Medulla oblongata (tissue), 1 donor: ENCODE data around the gene CCSAP.
A peak's percentile ranks its signal among the peaks of the same experiment; 100 is the strongest.

Experiments used
- DNase-seq: peaks from one replicate; pipeline ENCODE4 v3.0.0-alpha.2; 2015; ENCODE audit errors: extremely low spot score

The CCSAP gene

DNA sequence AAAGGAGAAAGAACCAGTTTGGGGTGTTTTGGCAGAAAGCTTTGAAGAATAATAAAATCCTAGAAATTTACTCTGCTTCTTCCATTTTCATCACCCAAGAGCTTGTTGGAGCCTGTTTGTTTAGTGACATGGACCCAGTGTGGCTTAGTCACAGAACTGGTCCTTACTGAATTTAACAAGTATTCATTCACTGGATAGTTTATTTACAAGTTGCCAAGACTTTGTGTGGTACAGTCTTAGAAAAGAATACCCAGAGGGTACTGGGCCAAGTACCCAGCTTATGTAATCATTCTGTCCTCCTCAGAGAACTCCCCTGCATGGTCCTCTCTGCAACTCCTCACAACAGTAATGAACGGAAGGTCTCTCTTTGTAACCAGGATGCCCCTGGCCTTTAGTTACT is 55.6 kb downstream of the CCSAP start:
- peak; percentile 55 for DNase-seq

DNA sequence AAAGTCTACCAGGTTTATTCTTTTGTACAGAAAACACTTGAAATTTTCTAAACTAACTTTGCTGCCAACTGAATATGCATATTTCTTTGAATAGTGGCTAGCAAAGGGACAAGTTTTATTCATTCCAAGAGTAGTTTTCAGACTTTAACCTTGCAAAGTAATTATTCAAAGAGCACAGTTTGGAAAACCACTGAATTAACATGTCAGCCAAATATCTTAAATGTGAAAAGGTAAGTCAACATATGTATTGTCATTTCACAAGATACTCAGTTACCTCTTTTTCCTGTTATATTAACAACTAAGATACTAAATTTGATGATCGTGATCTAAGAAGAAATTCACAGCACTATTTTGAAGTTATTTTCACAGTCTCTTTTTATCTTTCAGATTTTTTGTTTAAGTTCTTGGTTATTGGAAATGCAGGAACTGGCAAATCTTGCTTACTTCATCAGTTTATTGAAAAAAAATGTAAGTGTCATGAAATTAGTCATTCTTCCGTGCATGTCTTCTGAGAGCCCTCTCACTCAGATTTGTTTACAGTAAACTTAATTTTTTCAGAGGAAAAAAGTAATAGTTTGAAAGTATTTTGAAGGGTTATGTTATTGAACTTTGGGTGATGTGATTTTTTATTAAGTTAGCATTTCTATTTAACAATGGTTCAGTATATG is 56.6 kb downstream of the CCSAP start:
- DNase-seq: no peak

DNA sequence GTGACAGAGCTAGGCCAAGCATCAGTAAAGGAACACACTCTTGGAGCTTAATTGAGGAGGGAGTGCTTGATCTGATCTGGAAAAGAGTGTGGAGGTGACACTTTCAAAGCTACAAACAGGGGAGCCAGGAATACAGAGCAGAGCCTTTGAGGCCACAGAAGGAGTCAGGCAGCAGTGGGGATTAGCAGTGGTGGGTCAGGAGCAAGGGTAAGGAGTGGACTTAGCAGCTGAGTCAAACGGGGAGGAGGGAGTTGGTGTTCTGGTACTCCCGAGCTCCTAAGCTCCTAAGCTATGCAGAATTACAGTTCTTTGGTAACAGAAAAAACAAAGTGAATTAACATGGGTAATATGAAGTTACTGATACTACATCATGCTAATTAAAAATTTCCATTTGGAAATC is 57.4 kb downstream of the CCSAP start:
- no peak for DNase-seq

DNA sequence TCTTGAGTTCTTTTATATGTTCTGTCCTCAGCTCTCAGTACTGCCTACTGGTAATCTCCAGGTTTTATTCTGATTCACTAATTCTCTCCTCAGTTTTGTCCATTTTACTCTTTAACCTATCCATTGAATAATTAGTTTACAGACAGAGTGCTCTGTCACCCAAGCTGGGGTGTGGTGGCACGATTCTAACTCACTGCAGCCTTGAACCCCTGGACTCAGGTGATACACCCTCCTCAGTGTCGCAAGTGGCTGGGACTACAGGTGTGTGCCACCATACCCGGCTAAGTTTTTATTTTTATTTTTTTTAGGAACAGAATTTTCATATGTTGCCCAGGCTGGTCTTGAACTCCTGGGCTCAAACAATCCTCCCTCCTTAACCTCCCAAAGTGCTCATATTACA is 58.0 kb downstream of the CCSAP start:
- DNase-seq: no peak

DNA sequence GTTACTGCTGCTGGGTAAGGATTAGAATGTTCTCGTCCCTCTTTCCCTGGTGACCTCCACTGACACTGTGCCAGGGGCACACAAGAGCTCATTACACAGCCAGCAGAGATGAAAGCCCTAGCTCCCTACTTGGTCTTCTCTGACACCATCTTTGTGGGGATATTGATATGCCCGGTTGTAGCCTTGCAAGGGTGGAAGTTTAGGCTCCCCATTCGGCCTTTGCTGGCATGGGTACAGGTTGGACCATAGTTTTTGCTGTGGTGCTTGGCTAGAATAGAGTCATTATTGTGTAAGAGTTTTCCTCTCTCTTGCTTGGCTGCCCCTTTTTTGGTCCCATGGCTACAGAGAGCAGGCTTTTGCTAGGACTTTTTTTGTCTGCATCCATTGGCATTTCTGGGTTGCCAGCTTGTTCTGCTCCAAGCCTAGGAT is 59.6 kb downstream of the CCSAP start:
- DNase-seq: peak; percentile 74

DNA sequence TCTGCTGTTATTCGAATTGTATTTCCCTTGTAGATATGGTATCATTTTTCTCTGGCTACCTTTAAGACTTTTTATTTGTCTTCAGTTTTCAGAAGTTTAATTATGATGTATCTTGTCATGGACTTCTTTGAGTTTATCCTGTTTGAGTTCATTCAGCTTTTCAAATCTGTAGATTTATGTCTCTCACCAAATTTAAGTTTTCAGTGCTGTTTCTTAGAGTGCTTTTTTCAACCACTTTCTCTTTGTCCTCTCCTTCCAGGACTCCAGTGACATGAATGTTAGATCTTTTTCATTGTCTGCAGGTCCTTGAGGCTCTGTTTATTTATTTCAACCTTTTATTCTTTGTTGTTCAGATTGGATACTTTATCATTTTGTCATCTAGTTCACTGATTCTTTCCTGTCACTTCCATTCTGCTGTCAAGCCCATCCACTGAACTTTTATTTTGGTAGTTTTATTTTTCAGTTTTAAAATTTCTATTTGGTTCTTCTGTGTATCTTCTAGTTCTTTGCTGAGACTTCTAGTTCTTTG is 60.5 kb downstream of the CCSAP start:
- no peak for DNase-seq

DNA sequence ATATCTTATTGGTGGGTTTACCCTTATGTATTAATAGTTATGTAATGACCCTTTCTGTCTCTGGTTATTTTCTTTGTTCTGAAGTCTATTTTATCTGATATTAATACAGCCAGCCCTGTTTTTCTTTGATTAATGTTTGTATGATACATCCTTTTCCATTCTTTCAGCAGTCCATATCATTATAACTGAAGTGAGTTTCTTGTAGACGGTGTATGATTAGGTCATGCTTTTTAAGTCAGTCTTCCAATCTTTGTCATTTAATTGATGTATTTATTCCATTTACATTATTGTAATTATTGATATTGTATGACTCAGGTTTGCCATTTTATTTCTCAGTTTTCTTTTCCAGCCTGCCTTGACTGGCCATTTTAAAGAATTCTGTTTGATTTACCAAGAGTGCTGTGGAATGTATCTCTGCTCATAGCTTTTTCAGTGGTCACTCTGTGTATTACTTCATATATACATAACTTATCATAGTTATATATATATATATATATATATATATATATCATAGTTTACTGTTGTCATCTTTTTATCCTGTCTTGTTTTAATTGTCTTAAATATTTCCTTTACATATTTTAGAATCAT is 61.4 kb downstream of the CCSAP start:
- no peak for DNase-seq

DNA sequence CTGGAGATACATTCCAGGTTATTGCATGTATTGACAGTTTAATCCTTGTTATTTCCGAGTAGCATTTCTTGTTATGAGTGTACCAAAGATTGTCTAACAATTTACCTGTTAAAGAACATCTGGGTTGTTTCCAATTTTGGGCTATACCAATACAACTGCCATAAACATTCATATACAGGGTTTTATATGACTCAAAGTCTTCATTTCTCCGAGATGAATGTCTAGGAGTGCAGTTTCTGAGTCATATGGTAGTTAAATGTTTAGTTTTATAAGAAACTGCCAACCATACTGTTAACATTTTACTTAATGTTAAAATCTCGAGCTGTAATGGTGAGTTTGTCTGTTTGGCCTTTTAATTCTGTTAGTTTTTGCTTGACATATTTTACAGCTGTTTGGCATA is 61.9 kb downstream of the CCSAP start:
- no peak for DNase-seq

DNA sequence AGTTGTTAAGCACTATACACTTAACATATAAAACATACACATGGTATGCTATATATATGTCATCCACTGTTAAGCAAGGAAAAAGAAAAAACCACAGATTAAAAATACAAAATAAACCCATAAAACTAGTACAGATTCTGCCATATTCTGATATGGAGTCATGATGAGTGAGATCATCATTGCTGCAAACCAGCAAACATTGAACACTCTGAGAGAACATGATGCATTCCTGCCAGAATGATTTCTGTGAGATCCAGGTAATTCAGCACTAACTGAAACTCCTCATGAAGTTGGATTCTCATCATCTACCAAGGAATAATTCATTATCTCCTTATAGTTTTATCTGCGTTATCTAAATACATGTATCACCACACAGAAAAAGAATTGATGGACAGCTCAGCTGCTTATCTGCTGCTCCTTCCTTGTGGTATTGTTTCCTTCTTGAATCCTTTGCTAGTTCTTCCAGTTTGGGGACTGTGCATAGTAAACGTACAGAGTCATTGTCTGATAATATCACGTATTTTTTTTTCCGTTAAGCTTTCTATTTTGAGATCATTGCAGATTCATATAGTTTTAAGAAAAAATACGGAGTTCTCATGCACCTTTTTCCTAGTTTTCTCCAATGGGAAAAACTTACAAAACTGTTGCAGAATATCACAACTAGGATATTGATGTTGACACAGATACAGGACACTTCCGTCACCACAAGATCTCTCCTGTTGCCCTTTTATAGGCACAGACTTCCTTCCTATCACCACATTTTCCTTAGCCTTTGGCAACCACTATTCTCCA is 62.6 kb downstream of the CCSAP start:
- DNase-seq: no peak

DNA sequence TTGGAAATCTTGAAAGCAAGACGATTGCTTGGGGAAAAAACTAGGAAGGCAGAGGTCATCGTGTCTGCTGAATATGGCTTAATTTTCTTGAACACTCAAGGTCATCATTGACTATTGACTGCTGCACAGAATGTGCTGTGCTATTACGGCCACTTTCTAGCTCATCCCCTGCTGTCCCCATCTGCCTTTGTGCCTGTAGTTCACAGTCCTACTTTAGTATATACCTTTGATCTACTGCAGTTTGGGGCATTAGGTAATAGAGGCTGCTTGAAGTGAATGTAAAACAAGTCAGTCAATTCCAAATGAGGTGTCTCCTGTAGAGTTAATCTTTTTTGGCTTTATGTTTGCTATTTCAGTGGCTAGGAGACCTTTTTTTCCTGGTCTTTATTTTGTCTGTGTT is 63.6 kb downstream of the CCSAP start:
- no peak for DNase-seq

DNA sequence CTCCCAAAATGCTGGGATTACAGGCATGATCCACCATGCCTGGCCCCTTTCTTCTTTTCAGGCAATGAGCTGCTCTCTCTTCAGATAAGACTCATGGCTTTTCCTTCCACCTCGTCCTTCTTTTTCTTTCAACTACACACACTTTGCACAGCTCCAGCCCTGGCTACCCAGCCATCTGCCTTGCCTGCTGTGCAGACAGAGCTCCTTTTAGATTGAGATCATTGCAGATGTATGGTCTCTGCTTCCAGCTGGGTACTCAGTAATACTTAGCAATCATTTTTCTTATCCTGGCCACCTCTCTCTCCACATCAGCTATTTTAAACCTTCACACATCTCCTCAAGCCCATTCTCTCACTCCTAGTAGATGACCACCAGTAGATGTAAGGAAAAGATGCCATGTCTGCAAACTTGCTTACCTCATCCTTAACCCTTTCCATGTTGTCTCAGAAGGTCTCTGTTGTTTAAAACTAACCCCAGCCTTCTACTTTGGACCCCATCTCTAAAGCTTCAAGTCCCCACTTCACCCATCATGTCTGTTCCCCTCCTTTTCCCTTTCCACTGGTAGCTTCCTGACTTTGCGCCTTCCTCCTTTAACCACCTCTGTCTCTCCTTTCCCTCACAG is 64.6 kb downstream of the CCSAP start:
- DNase-seq: no peak

DNA sequence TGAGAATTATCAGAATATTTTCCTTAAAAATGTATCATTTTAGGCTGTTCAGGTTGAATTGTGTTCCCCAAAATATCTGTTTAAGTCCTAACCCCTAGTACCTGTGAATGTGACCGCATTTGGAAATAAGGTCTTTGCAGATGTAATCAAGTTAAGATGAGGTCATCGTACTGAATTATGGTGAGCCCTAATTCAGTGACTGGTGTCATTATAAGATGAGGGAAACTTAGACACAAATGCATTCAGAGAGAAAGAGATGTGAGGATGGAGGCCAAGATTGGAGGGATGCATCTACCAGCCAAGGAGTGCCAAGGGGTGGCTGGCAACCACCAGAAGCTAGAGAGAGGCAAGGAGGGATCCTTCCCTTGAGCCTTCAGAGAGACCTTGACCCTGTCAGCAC is 67.8 kb downstream of the CCSAP start:
- no peak for DNase-seq

DNA sequence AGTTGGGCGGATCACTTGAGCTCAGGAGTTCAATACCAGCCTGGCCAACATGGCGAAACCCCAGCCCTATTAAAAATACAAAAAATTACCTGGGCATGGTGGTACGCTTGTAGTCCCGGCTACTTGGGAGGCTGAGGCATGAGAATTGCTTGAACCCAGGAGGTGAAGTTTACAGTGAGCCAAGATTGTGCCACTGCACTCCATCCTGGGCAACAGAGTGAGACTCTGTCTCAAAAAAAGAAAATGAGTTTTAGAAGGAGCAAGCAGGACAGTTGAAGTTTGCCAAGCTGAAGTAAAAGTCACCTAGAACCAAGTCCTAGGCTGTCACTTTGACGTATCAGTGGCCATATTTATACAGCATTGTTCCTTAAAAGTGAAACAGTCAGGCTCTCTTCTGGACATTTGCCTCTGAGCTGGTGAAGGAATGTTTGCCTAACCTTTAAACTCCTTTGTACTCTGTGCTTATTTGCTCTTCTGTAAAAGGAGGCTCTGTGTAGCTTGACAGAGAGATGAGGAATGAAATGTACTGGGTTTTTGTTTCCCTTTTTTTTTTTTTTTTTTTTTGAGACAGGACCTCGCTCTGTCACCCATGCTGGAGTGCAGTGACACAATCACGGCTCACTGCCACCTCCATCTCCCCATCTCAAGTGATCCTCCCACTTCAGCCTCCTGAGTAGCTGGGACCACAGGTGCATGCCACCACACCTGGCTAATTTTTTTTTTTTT is 69.2 kb downstream of the CCSAP start:
- peak; percentile 32 for DNase-seq

DNA sequence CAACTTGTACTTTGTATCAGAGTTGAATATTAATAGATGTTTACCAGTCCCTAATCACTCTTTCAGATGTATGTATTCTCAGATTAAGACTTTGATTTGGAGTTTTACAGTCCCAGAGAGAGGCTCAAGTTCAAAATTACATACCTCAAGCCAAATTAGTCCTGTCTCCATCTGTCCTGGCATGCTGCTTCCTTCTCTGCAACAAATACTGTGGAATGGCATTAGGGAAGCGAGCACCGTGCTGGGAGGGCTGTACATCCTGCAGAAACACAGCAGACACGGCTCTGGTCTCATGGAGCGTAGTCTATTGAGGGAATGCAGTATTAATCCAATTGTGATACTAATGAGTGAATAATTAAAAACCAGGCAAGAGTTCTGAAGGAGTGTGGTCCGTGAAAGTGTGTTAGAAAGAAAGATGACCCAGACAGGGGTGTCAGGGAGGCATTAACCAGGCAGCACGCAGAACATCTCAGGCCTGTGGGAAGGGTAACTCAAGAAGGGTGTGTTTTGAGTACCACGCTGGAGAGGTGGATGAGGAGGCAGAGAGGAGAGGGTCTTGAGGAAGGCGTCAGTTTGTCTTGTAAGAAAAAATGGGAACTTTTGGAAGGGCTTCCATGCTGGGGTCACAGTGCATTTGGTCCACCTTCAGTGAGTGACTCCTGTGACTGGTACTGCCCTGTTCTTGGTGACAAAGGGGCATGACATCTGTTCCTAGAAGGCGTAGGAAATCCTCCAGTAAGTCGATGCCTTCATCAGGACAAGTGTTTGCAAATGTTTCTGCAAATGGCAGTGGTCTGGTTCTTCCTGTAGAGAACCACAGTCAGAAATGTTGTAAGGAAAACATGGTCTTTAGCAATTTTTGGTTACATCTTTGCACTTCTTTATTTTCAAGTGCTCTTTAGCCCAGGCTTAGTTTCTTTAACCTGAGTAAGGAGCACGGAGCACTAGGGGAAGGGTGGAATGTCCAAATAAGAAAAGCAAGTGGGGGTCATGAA is 70.4 kb downstream of the CCSAP start:
- no peak for DNase-seq

DNA sequence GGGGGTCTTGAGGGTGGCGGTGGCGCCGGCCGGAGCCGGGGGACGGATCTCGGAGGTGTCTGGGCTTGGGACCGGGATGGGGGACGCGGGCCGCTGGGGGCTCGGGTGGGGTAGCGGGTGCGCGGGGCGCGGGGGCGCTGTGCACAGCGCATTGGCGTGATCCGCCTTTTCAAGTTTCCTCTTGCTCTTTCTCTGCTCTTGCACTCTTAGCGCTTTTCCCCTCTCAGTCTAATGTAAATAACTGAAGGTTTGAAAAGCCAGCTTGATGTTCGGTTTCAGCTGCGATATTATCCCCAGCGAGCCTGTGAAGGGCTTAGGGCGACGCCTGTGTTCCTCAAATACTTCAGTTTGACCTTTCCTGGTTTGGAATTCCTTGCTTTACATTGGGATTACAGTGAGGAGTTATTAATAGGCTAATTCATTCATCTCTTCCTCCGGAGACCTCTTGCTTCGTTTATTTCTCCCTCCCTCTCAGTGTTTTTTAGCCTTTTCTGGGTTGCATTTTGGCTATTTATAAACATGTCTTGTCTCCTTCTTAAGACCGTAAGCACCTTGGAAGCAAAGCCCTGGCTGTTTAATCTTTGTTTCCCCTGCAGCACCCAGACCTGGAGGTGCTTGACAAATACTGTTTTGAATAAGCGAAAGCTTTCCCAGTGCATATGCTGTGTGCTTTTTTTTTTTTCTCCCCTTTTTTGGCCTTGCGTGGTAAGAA is 71.2 kb downstream of the CCSAP start:
- peak; percentile 53 for DNase-seq
